Right lobe of liver (tissue), 4 donors: ENCODE measurements around the gene HIRA.
"Not testable (repeated sequence)": the region's sequence is repeated elsewhere in the genome, so short reads cannot be mapped to it uniquely, and the experiment has no call there.

Experiments
- POLR2A ChIP-seq: fragments of 450-650 bp; IDR thresholded peaks from one replicate; pipeline ENCODE4 v1.6.1; 2017; ENCODE audit warnings: antibody characterized with exemption, mild to moderate bottlenecking
- TF ChIP-seq, protein P1 (sequence below), 4 donors: fragments of 200-600 bp in 3 of 4; fragments of 450-650 bp in 1 of 4; IDR thresholded peaks; one replicate each; pipeline versions ENCODE4 v1.5.1 to v1.8.0; 2016 to 2022; ENCODE audit warnings: antibody characterized with exemption in 4 of 4, mild to moderate bottlenecking in 2 of 4
- donor health status: DM: no; HTN: no; CAD: no.
- donor health status: DM: no; HTN: no; CAD: no.
- donor health status: DM: no; HTN: yes; CAD: no.

GRCh38 chr22:19445279-19445982 is 13.9 kb upstream of the HIRA start:
- TF ChIP-seq, protein P1, sequence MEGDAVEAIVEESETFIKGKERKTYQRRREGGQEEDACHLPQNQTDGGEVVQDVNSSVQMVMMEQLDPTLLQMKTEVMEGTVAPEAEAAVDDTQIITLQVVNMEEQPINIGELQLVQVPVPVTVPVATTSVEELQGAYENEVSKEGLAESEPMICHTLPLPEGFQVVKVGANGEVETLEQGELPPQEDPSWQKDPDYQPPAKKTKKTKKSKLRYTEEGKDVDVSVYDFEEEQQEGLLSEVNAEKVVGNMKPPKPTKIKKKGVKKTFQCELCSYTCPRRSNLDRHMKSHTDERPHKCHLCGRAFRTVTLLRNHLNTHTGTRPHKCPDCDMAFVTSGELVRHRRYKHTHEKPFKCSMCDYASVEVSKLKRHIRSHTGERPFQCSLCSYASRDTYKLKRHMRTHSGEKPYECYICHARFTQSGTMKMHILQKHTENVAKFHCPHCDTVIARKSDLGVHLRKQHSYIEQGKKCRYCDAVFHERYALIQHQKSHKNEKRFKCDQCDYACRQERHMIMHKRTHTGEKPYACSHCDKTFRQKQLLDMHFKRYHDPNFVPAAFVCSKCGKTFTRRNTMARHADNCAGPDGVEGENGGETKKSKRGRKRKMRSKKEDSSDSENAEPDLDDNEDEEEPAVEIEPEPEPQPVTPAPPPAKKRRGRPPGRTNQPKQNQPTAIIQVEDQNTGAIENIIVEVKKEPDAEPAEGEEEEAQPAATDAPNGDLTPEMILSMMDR (IDR thresholded peaks at IDR 0.05), result not testable (repeated sequence)
- not testable (repeated sequence) for TF ChIP-seq POLR2A
